Activated T-cell treated with anti-CD3 and anti-CD28 coated beads, Interleukin-2, amount 50 U/mL, for 1 hour (primary cell): Measurements from ENCODE around the gene CDC20B.
A peak's percentile ranks its signal among the peaks of the same experiment; 100 is the strongest.
"Not testable (repeated sequence)": the region's sequence is repeated elsewhere in the genome, so short reads cannot be mapped to it uniquely, and the experiment has no call there.

Experiments used
- DNase-seq: peaks from one replicate; pipeline ENCODE4 v3.0.0-alpha.2; 2020

The CDC20B gene

DNA sequence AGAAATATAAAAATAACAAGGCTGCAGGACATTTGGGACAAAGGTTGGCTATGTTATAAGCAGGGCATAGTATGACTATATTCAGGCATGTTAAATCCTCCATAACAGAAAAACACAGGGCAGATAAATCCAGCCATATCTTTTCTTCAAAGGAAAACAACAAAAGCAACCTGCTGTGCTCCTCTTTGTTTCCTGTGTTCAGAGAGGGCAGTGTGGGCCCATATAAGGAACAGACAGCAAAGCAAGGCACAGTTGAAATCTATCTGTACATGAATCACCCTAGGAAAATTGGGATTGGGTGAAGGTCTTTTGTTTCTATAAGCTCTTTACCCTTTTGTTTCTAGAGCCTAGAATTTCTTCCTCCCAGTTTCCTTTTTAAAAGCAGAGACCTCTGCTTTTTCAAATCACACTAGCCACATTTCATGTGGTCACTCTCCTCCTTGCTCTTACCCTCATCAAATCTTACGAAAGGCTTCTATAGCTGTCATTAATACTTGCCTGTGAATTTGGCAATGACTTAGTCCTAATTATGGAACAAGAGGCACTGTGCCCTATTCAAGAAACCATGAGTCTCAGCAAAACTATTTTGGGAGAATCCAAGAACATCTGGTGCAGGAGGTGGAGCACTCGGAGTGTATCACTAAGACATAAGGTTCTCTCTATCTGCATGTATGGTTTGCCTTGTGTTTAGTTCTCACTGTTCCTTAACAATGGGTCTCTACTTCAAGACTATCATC lies 68.8 kb downstream of the CDC20B start:
- no peak for DNase-seq

DNA sequence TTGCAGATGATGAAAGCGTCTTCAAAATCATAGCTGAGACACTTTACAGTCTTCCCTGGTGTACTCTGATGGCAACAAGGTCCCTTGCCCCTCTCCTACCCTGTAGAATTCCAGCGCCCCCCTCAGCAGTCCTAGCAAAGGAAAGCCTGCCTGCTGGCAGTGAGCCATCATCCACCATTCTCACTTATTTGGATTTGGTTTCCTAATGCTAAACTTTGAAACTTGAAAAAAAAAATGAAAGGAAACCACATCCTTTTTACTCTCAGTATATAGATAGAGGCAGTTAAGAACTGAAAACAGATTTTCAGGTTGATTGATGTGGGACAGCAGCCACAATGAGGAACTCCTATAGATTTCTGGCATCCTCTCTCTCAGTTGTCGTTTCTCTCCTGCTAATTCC lies 70.6 kb downstream of the CDC20B start, which contains the start of gene GZMA:
GZMA (plus strand) TSS at position 299 of the 400 bp plus-strand sequence; CDS start at position 336, 37 bp downstream.
- DNase-seq = peak; percentile 31

DNA sequence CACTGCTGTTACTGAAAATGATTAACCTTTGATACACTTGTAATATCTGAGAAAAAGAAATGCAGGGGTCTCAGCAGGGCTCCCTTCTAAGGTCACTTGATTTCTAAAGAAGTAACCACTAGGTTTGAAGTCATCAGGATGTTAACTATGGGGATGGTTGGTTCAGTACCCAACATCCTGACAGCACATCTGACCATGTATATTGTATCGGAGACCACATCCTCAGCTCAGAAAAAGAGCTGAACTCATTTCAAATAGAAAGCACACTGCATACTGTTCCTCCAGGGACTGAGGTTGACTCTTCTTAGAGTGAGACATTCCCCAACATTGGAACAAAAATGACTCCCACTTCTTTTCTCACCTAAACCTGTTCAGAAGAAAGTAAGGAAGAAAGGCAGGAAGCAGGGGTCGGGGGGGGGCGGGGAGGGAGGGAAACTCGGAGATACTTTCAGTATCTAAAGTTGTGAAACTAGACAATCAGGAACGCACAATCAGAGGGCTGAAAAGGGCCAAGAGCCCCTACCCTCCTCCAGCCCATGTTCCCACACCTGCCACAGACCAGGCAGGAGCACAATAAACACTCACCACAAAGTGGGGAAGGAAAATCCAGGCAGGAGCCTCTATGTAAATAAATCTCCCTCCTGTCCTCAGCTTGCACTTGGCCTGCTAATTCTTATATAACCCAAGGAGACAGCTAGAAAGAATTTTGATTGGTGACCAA lies 71.3 kb downstream of the CDC20B start:
- DNase-seq = no peak

DNA sequence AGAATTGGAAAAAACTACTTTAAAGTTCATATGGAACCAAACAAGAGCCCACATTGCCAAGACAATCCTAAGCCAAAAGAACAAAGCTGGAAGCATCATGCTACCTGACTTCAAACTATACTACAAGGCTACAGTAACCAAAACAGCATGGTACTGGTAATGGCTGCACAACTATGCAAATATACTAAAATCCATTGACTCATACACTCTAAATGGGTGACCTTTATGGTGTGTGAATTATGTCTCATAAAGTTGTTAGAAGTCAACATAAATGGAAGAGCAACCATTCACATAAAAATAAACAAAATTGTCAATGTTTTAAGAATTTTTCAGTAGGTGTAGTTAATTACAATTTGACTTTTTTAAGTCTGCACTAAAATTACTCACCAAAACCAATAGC lies 71.8 kb downstream of the CDC20B start:
- not testable (repeated sequence) for DNase-seq

DNA sequence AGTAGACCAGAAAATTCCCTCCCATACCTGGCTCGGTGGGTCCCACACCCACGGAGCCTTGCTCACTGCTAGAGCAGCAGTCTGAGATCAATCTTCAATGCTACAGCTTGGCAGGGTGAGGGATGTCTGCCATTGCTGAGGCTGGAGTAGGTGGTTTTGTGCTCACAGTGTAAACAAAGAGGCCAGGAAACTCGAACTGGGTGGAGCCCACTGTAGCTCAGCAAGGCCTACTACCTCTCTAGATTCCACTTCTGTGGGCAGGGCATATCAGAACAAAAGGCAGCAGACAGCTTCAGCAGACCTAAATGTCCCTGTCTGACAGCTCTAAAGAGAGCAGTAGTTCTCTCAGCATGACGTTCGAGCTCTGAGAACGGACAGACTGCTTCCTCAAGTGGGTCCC lies 76.1 kb downstream of the CDC20B start:
- peak; percentile 41 for DNase-seq

DNA sequence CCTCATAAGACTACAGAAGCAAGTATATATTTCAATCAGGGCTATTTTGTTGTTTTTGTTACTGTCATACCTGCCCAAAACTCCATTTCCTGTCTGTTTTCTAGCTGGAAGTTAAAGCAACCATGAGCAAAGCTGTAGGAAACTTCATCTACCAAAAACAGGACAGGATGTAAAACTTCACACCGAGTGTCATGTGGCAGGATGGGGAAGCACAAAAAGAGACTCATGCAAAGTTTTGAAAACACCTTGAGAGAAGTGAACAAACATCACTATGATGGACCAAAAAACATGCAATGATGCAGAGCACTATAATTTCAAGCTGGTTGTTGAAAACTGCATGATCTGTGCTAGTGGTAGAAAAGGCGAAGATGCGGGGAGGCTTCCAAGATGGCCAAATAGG lies 76.8 kb downstream of the CDC20B start:
- no peak for DNase-seq

DNA sequence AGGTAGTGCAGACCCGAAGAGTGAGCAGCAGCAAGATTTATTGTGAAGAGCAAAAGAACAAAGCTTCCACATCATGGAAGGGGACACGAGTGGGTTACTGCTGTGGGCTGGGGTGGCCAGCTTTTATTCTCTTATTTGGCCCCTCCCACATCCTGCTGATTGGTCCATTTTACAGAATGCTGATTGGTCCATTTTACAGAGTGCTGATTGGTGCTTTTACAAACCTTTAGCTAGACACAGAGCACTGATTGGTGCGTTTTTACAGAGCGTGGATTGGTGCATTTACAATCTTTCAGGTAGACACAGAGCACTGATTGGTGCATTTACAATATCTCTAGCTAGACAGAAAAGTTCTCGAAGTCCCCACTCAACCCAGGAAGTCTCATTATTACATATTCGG lies 82.0 kb downstream of the CDC20B start:
- DNase-seq = not testable (repeated sequence)

DNA sequence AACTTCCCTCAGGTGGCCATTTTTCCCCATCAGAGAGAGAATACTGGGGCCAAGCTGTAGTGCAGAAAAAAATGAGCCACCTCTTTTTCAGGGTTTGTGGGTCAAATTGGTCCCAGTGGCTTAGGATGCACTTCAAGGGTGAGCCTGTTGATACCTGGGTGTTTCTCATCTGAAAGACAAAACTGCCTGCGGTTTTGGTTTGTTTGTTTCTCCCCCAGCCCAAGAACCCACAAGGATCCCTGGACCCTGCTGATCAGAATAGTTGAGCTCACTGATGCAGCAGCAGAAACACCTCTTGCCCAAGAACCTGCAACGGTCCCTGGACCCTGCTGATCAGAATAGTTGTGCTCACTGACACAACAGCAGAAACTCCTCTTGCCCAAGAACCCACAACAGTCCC lies 83.7 kb downstream of the CDC20B start:
- DNase-seq = not testable (repeated sequence)

DNA sequence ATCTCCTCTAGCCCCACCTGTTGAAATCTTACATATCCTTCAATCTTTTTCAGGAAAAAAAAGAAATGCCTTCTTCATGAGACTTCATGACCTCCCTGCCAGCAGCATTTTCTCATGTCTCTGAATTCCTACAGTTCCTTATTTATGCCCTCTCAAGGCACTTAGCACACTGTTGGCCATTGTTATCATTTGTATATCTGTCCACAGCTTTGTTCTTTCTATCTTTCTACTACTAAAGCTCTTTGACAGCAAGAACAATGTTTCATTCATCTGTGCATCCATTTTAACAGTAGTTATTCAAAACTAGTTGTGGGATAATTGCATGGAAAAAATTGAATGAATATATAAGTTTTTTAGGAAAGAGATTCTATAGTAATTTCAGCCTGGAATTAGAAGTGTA lies 91.4 kb downstream of the CDC20B start:
- no peak for DNase-seq

DNA sequence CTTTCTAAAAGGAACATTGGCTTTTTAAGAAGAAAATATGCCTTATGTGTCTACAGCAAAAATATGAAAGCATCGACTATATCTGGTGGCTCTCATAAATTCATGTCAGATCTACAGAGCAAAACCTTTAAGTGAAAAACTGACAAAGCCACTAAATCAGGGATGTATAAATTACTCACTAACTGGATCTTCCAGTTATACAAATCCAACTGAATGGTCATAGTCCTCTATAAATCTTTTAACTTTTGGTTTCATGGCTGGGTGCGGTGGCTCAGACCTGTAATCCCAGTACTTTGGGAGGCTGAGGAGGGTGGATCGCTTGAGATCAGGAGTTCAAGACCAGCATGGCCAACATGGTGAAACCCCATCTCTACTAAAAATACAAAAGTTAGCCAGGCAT lies 99.8 kb downstream of the CDC20B start:
- no peak for DNase-seq

DNA sequence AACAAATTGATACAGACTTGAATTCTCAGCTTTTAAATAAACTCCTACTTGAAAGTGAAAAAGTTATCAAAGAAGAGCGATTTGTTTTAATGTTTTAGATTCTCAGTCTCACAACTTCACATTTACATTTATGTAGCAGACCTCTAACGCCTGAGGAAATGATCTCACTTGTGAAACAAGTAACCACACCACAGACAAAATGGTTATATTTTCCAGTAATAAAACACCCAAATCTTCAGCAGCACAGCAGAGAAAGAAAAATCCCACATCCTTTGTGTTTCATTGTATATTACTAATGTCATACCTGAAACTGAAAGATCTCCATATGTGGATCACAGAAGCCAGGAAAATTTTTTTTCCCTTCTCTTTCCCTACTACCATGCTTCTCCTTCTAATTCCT lies 100.3 kb downstream of the CDC20B start:
- no peak for DNase-seq

DNA sequence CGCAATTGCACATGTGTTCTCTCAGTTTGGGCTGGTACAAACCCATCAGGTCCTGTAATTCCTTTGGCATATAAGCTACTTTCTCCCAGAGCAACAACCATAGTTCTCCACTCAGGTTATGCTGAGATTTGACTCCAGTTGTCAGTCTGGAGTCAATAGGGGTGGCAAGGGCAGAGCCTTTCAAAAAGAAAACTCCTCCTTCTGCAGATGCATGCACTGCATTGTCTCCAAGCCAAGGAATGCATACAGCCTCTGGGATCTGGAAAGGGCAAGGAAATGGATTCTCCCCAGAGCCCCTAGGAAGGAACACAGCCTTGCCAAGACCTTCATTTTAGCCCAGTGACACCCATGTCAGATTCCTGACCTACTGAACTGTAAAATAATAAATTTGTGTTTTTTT lies 101.6 kb downstream of the CDC20B start:
- DNase-seq = no peak

DNA sequence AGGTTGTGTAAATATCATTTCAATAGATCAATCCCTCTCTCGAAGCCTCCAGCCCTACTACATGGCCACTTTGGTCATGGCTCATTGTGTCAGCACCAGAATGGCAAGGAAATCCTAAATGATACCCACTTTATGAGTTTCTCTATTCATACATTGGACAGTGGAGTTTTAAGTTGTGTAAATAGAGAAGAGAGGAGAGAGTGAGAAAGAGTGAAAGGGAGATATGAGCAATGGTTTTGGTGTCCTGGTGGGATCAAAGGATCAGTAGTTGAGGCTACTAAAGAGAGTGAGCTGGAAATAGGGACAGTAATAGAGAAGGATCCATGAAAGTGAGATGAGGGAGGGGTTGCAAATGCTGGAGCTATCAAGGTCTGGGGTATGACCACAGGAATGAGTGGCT lies 102.0 kb downstream of the CDC20B start:
- no peak for DNase-seq

DNA sequence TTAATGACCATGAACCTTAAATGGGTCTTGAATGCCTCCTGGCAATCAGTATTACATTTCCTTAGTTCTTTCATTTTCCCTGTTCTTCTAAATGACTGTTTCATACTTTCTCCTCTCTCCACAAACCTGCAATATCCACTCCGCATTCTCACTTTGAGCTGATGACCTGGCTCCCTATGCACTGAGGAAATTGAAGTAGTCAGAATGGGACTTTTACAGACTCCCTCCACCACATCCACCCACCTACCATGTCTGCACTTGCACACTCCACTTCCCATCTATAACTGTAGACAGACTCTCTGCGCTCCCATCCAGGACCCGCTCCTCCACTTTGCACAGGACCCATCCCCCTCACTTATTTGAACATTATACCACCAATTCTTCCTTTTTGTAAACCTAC lies 106.7 kb downstream of the CDC20B start:
- DNase-seq = no peak

DNA sequence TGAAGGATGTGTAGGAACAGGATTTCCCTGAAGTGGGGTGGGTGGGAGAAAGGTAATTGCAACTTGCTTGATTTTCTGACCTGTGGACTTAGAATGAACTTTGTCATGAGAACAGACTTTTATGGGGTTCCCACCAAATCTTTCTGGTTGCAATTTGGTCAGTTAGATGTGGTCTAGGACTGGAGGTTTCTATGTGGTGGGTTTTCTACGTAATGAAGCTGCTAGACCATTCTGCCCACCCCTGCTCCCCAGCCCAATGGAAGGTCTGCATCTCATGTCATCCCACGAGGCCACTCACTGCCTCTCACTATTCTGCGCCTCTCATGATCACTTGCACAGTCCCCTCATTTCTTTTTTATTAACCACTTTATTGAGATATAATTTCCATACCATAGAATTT lies 108.5 kb downstream of the CDC20B start:
- DNase-seq = no peak

DNA sequence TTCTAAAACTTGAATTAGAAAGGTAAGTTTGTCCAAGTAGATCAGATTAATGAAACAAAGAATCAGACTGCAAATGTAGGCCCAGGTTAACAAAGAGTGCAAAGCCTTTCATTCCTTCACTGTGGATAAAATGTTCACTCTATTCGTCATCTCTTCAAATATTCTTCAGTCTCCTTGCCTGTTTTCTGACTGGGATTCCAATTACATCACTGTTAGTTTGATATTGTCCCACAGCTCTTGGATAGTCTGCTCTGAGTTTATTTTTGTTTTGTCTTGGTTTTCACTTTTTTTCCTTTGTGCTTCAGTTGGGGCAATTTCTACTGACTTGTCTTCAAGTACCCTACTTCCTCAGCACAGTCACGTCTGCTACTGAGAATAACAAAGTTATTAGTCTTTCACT lies 109.1 kb downstream of the CDC20B start:
- no peak for DNase-seq

DNA sequence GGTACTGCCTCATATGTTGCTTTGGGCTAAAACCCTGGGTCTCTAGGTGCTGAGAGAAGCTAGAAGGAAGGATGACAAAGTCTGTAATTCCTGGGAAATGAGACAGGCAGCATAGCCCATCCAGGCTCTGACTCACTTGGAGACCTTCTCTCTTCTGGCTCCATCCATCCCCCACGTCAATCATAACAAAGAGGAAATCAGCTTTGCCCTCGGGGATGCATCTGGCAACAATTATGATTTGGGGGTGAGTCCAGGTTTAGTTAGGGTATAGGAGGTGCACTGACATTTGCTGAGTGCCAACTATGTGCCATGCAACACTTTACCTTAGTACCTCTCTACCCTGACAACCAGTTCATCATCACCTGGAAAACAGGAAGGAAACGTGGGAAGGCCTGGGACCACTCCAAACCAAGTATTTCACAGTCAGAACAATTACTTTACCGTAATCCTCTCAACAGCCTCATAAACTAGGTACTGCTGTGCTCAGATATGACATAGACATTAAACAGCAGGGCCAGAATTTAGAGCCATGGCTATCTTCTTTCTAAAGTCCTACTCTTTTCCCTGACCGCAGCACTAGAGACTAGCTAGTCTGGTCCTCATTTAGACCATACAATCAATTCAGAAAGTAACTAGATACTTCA lies 109.6 kb downstream of the CDC20B start:
- DNase-seq = no peak
